Fibroblast of skin of abdomen (primary cell): ENCODE results near the gene NYAP2. TPM values are rescaled to one million over a fixed set of nuclear protein-coding genes. Genes with fewer than 3 reads are reported as not detected.

ENCODE experiments used
- DNase-seq: peaks from one replicate; pipeline ENCODE4 v3.0.0-alpha.2; 2013
- polyA plus RNA-seq, 2 experiments: library from polyadenylated mRNA; unstranded; fragments of 120-200 nt; gene quantifications; one replicate each; pipeline ENCODE4 v1.2.1, GENCODE V29; 2013; ENCODE audit not compliant: insufficient read length in 2 of 2

NYAP2 gene
- polyA plus RNA-seq (2013, experiment 1 of 2; ENCODE audit: insufficient read length) = 0.04 TPM
- 0.02 TPM for polyA plus RNA-seq (2013, experiment 2 of 2; ENCODE audit: insufficient read length)

GRCh38 chr2:225399504-225399903 is at the start of gene NYAP2:
Gene NYAP2 (plus strand): TSS chr2:225399710. CDS start chr2:225408881, 9,171 bp downstream.
- no peak for DNase-seq

- peak; percentile 53 for DNase-seq
Measured at GRCh38 chr2:225353579-225354085, 45.9 kb upstream of the NYAP2 start.

GRCh38 chr2:225354281-225354774 is 45.2 kb upstream of the NYAP2 start:
- DNase-seq = peak; percentile 91

GRCh38 chr2:225355788-225356187 is 43.7 kb upstream of the NYAP2 start:
- DNase-seq = no peak

- DNase-seq = peak; percentile 3
Measured at GRCh38 chr2:225366731-225367130, 32.8 kb upstream of the NYAP2 start.

- no peak for DNase-seq
Measured at GRCh38 chr2:225367482-225367881, 32.0 kb upstream of the NYAP2 start.

GRCh38 chr2:225378984-225379383 is 20.5 kb upstream of the NYAP2 start:
- DNase-seq = no peak

- DNase-seq = no peak
Measured at GRCh38 chr2:225379856-225380255, 19.7 kb upstream of the NYAP2 start.

- DNase-seq = no peak
Measured at GRCh38 chr2:225381609-225382008, 17.9 kb upstream of the NYAP2 start.

- DNase-seq = no peak
Measured at GRCh38 chr2:225398372-225398771, 1.1 kb upstream of the NYAP2 start.

- DNase-seq = peak; percentile 58
Measured at GRCh38 chr2:225400060-225400511, 576 bp downstream of the NYAP2 start.

GRCh38 chr2:225400546-225401400 is 1.3 kb downstream of the NYAP2 start:
- no peak for DNase-seq

GRCh38 chr2:225402210-225402776 is 2.8 kb downstream of the NYAP2 start:
- DNase-seq = no peak

- no peak for DNase-seq
Measured at GRCh38 chr2:225411452-225411851, 11.9 kb downstream of the NYAP2 start.

- no peak for DNase-seq
Measured at GRCh38 chr2:225413786-225414185, 14.3 kb downstream of the NYAP2 start.

- DNase-seq = no peak
Measured at GRCh38 chr2:225414902-225415301, 15.4 kb downstream of the NYAP2 start.

- DNase-seq = no peak
Measured at GRCh38 chr2:225415341-225415740, 15.8 kb downstream of the NYAP2 start.

- DNase-seq = no peak
Measured at GRCh38 chr2:225415792-225416191, 16.3 kb downstream of the NYAP2 start.

GRCh38 chr2:225416616-225417367 is 17.3 kb downstream of the NYAP2 start:
- DNase-seq = no peak

- no peak for DNase-seq
Measured at GRCh38 chr2:225419033-225419432, 19.5 kb downstream of the NYAP2 start.

GRCh38 chr2:225422145-225422544 is 22.6 kb downstream of the NYAP2 start:
- no peak for DNase-seq

- no peak for DNase-seq
Measured at GRCh38 chr2:225425284-225425683, 25.8 kb downstream of the NYAP2 start.

GRCh38 chr2:225428360-225428759 is 28.9 kb downstream of the NYAP2 start:
- DNase-seq = no peak
